Measurements from ENCODE around the gene PBX2.

The PBX2 gene

GRCh38 chr6:32191696-32192607 is 1.9 kb upstream of the PBX2 start:
- no peaks in the 10 kb centered on the region for H3K9me2 ChIP-seq (ENCODE audit: low read depth, low read length)
- H4K20me1 ChIP-seq (ENCODE audit: insufficient read depth, low read length): no peaks in the 10 kb centered on the region
- H3K4me1 ChIP-seq (ENCODE audit: insufficient read depth, low read length, severe bottlenecking): peaks cover 58% of the 10 kb centered on the region
- no peaks in the 10 kb centered on the region for H3K9me3 ChIP-seq (ENCODE audit: low read length)
- H3K36me3 ChIP-seq (ENCODE audit: insufficient read depth, low read length): peaks cover 14% of the 10 kb centered on the region; the same call in 1 of the 2 replicates
- peak overlapping the region; percentile 86 for H3K4me2 ChIP-seq (ENCODE audit: low read length)
- H2AFZ ChIP-seq (ENCODE audit: low read length): no peak overlapping the region
- no peaks in the 10 kb centered on the region for H3K79me2 ChIP-seq (ENCODE audit: insufficient read depth, low read length)
- peak overlapping the region; percentile 86 for H3K9ac ChIP-seq (ENCODE audit: low read length)
- H3K4me3 ChIP-seq (ENCODE audit: low read depth, low read length, poor library complexity, severe bottlenecking): peak overlapping the region; percentile 73
- 0 out of 2 replicates have a peak, but pooled peaks cover 3% of the 10 kb centered on the region for H3F3A ChIP-seq (ENCODE audit: insufficient read depth, low read length)
- peak overlapping the region; percentile 88 for H3K27ac ChIP-seq (ENCODE audit: low read depth, low read length, poor library complexity, severe bottlenecking)
- TF ChIP-seq, protein P1, sequence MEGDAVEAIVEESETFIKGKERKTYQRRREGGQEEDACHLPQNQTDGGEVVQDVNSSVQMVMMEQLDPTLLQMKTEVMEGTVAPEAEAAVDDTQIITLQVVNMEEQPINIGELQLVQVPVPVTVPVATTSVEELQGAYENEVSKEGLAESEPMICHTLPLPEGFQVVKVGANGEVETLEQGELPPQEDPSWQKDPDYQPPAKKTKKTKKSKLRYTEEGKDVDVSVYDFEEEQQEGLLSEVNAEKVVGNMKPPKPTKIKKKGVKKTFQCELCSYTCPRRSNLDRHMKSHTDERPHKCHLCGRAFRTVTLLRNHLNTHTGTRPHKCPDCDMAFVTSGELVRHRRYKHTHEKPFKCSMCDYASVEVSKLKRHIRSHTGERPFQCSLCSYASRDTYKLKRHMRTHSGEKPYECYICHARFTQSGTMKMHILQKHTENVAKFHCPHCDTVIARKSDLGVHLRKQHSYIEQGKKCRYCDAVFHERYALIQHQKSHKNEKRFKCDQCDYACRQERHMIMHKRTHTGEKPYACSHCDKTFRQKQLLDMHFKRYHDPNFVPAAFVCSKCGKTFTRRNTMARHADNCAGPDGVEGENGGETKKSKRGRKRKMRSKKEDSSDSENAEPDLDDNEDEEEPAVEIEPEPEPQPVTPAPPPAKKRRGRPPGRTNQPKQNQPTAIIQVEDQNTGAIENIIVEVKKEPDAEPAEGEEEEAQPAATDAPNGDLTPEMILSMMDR (IDR thresholded peaks at IDR 0.05; ENCODE audit: low read length): no peak
- no peak for TF ChIP-seq EZH2 (IDR thresholded peaks at IDR 0.05; ENCODE audit: borderline replicate concordance, low read length)
- H3K27me3 ChIP-seq (ENCODE audit: insufficient read depth, low read length): no peaks in the 10 kb centered on the region

DNA sequence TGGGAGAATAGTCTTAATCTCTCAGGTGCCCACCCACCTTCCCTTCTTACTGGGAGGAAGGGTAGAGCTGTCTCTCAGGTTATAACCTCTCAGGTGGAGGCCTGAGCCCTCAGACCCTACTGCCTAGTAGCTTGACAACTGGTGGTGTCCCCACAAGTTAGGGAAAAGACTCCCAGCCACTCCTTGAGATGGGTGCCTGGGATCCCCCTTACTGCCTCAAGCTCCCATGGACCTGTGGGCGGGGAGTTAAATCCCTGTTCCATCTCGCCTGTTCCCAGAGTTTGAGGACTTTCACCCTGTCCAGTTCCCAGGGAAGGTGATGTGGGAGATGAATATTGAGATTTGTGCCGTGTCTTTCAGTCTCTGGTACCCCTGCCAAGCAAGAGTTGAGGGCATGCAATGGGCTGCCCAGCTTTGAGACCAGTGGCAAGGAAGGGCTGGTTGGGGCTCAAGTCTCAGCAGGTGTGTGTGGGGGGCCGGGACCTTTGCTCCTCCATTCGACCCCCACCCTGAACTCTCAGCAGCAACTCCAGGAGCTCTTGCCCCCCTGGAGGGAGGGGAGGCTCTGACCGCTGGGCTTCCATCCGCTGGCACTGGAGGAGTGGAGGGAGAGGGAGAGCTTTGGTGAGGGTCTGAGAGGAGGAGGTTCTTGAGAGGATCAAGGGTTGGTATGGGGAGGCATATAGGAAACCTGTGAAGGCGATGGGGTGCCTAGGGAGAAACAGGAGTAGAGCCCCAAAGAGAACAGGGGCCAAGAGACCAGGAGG is 1.1 kb upstream of the PBX2 start:
- no peaks in the 10 kb centered on the region for H3K79me2 ChIP-seq (ENCODE audit: insufficient read depth, low read length)
- H3K4me2 ChIP-seq (ENCODE audit: low read length): peak overlapping the region; percentile 86
- peaks cover 50% of the 10 kb centered on the region for H3K4me1 ChIP-seq (ENCODE audit: insufficient read depth, low read length, severe bottlenecking)
- H3K27me3 ChIP-seq (ENCODE audit: insufficient read depth, low read length): no peaks in the 10 kb centered on the region
- H2AFZ ChIP-seq (ENCODE audit: low read length): no peak overlapping the region
- TF ChIP-seq EZH2 (IDR thresholded peaks at IDR 0.05; ENCODE audit: borderline replicate concordance, low read length): no peak
- TF ChIP-seq, protein P1 (IDR thresholded peaks at IDR 0.05; ENCODE audit: low read length): no peak
- H3K4me3 ChIP-seq (ENCODE audit: low read depth, low read length, poor library complexity, severe bottlenecking): peak overlapping the region; percentile 73
- peak overlapping the region; percentile 88 for H3K27ac ChIP-seq (ENCODE audit: low read depth, low read length, poor library complexity, severe bottlenecking)
- H4K20me1 ChIP-seq (ENCODE audit: insufficient read depth, low read length): no peaks in the 10 kb centered on the region
- H3K9me3 ChIP-seq (ENCODE audit: low read length): no peaks in the 10 kb centered on the region
- H3K9me2 ChIP-seq (ENCODE audit: low read depth, low read length): no peaks in the 10 kb centered on the region
- peak overlapping the region; percentile 86 for H3K9ac ChIP-seq (ENCODE audit: low read length)
- H3K36me3 ChIP-seq (ENCODE audit: insufficient read depth, low read length): peaks cover 23% of the 10 kb centered on the region; the same call in 1 of the 2 replicates
- 0 out of 2 replicates have a peak, but pooled peaks cover 3% of the 10 kb centered on the region for H3F3A ChIP-seq (ENCODE audit: insufficient read depth, low read length)

DNA sequence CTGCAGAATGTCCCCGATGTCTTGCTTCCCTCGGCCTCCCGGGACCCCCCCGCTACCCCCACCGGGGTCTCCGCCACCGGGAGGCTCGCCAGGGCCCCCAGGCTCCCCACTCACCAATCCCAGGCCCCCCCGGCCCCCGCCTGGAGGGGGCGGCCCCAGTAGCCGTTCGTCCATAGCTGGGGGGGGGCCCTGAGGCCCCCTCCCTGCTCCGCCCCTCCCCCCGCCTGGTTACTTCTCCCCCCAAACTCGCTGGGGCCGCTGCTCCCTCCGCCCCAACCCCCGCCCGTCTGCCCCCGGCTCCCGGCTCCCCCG is 304 bp downstream of the PBX2 start:
- H3F3A ChIP-seq (ENCODE audit: insufficient read depth, low read length): 0 out of 2 replicates have a peak, but pooled peaks cover 3% of the 10 kb centered on the region
- no peak overlapping the region for H2AFZ ChIP-seq (ENCODE audit: low read length)
- H3K4me3 ChIP-seq (ENCODE audit: low read depth, low read length, poor library complexity, severe bottlenecking): peak overlapping the region; percentile 73
- H4K20me1 ChIP-seq (ENCODE audit: insufficient read depth, low read length): no peaks in the 10 kb centered on the region
- H3K27me3 ChIP-seq (ENCODE audit: insufficient read depth, low read length): no peaks in the 10 kb centered on the region
- no peak for TF ChIP-seq EZH2 (IDR thresholded peaks at IDR 0.05; ENCODE audit: borderline replicate concordance, low read length)
- TF ChIP-seq, protein P1 (IDR thresholded peaks at IDR 0.05; ENCODE audit: low read length): no peak
- no peaks in the 10 kb centered on the region for H3K9me2 ChIP-seq (ENCODE audit: low read depth, low read length)
- peak overlapping the region; percentile 88 for H3K27ac ChIP-seq (ENCODE audit: low read depth, low read length, poor library complexity, severe bottlenecking)
- H3K79me2 ChIP-seq (ENCODE audit: insufficient read depth, low read length): no peaks in the 10 kb centered on the region
- H3K4me2 ChIP-seq (ENCODE audit: low read length): peak overlapping the region; percentile 86
- no peaks in the 10 kb centered on the region for H3K9me3 ChIP-seq (ENCODE audit: low read length)
- peaks cover 44% of the 10 kb centered on the region for H3K4me1 ChIP-seq (ENCODE audit: insufficient read depth, low read length, severe bottlenecking)
- peak overlapping the region; percentile 86 for H3K9ac ChIP-seq (ENCODE audit: low read length)
- H3K36me3 ChIP-seq (ENCODE audit: insufficient read depth, low read length): peaks cover 23% of the 10 kb centered on the region; the same call in 1 of the 2 replicates

Data from OCI-LY1 (cell line).